ENCODE measurements around the gene CD38.

GRCh38 chr4:15833801-15834200, 55.7 kb downstream of the CD38 start:
- TF ChIP-seq CTCF (IDR thresholded peaks at IDR 0.05; ENCODE audit: poor library complexity) = no peak
- TF ChIP-seq EZH2phosphoT487 (IDR thresholded peaks at IDR 0.05; ENCODE audit: low read depth, severe bottlenecking, unreplicated experiment) = no peak
